Hippocampal formation (tissue), 2 donors: Measurements from ENCODE around the gene DOCK4.

Source experiments
- DNase-seq, 2 donors: peaks; one replicate each; lab custom pipeline; 2025; lab: John Stamatoyannopoulos, UW

The DOCK4 gene

GRCh38 chr7:112160130-112160770 lies 45.9 kb downstream of the DOCK4 start:
- DNase-seq, result no peak

- no peak for DNase-seq
Measured at GRCh38 chr7:112159351-112159750, 46.8 kb downstream of the DOCK4 start.

- DNase-seq, result no peak
Measured at GRCh38 chr7:112157072-112157471, 49.1 kb downstream of the DOCK4 start.

GRCh38 chr7:112156412-112156811 lies 49.8 kb downstream of the DOCK4 start:
- no peak for DNase-seq

GRCh38 chr7:112154690-112155089 lies 51.5 kb downstream of the DOCK4 start:
- DNase-seq, result no peak

GRCh38 chr7:112152186-112152585 lies 54.0 kb downstream of the DOCK4 start:
- DNase-seq, result peak in 1 of 2 donors; percentile 17

GRCh38 chr7:112150823-112151641 lies 55.2 kb downstream of the DOCK4 start:
- DNase-seq, result peak in 1 of 2 donors; percentile 36

- no peak for DNase-seq
Measured at GRCh38 chr7:112149734-112150133, 56.5 kb downstream of the DOCK4 start.

- DNase-seq, result no peak
Measured at GRCh38 chr7:112147793-112148361, 58.3 kb downstream of the DOCK4 start.

- no peak for DNase-seq
Measured at GRCh38 chr7:112145206-112145605, 61.0 kb downstream of the DOCK4 start.

- no peak for DNase-seq
Measured at GRCh38 chr7:112144284-112145059, 61.7 kb downstream of the DOCK4 start.

GRCh38 chr7:112143582-112143981 lies 62.6 kb downstream of the DOCK4 start:
- DNase-seq, result no peak

GRCh38 chr7:112143136-112143535 lies 63.1 kb downstream of the DOCK4 start:
- DNase-seq, result no peak

- peak in 1 of 2 donors; percentile 30 for DNase-seq
Measured at GRCh38 chr7:112140600-112140999, 65.6 kb downstream of the DOCK4 start.

GRCh38 chr7:112138938-112139337 lies 67.3 kb downstream of the DOCK4 start:
- no peak for DNase-seq

- DNase-seq, result no peak
Measured at GRCh38 chr7:112138325-112138852, 67.8 kb downstream of the DOCK4 start.

- DNase-seq, result no peak
Measured at GRCh38 chr7:112137141-112138101, 68.8 kb downstream of the DOCK4 start.

- no peak for DNase-seq
Measured at GRCh38 chr7:112136271-112137008, 69.8 kb downstream of the DOCK4 start.

GRCh38 chr7:112135815-112136214 lies 70.4 kb downstream of the DOCK4 start:
- no peak for DNase-seq

GRCh38 chr7:112134039-112134438 lies 72.2 kb downstream of the DOCK4 start:
- no peak for DNase-seq
